GM23338 (cell line): Measurements from ENCODE around the gene VPS8. TPM values are rescaled to one million over a fixed set of nuclear protein-coding genes. Genes with fewer than 3 reads are reported as not detected.

Experiments used
- ATAC-seq: fragments of 200-7000 bp; cut with Tn5 transposase; 3 replicates; pipeline ENCODE4 v1.9.1; 2020
- DNase-seq: peaks from one replicate; pipeline ENCODE4 v3.0.0-alpha.2; 2015; ENCODE audit warnings: low spot score
- H2AFZ ChIP-seq: fragments of 200-600 bp; sonication (generic); 2 replicates; pipeline ENCODE4 v1.8.0; 2016; ENCODE audit warnings: antibody characterized with exemption, mild to moderate bottlenecking, moderate library complexity
- H3F3A ChIP-seq: fragments of 200-600 bp; sonication (generic); replicated peaks from 2 replicates; pipeline ENCODE4 v1.8.0; 2017; ENCODE audit warnings: antibody characterized with exemption, mixed run types, low read depth
- H3K27ac ChIP-seq: fragments of 200-600 bp; sonication (generic); 2 replicates; pipeline ENCODE4 v1.6.1; 2016; ENCODE audit warnings: low read depth
- H3K27me3 ChIP-seq: fragments of 200-600 bp; sonication (generic); 2 replicates; pipeline ENCODE4 v1.8.0; 2016; ENCODE audit warnings: mild to moderate bottlenecking, mixed run types, moderate library complexity; ENCODE audit not compliant: insufficient read depth
- H3K36me3 ChIP-seq: fragments of 200-600 bp; sonication (generic); 2 replicates; pipeline ENCODE4 v1.8.0; 2016; ENCODE audit warnings: mild to moderate bottlenecking; ENCODE audit not compliant: insufficient read depth
- H3K4me1 ChIP-seq: fragments of 200-600 bp; sonication (generic); 2 replicates; pipeline ENCODE4 v1.8.0; 2016; ENCODE audit warnings: mild to moderate bottlenecking, moderate library complexity; ENCODE audit not compliant: insufficient read depth
- H3K4me2 ChIP-seq: fragments of 200-600 bp; sonication (generic); 2 replicates; pipeline ENCODE4 v1.7.1; 2017; ENCODE audit warnings: mixed run types
- H3K4me3 ChIP-seq: fragments of 200-600 bp; sonication (generic); 2 replicates; pipeline ENCODE4 v1.6.1; 2016; ENCODE audit warnings: mixed run types
- H3K79me2 ChIP-seq: fragments of 200-600 bp; sonication (generic); replicated peaks from 2 replicates; pipeline ENCODE4 v1.8.0; 2017; ENCODE audit warnings: mild to moderate bottlenecking; ENCODE audit not compliant: insufficient read depth
- H3K9me2 ChIP-seq: fragments of 200-600 bp; sonication (generic); 2 replicates; pipeline ENCODE4 v1.8.0; 2017; ENCODE audit not compliant: insufficient read depth
- H4K20me1 ChIP-seq: fragments of 200-600 bp; sonication (generic); replicated peaks from 2 replicates; pipeline ENCODE4 v1.8.0; 2017; ENCODE audit warnings: mild to moderate bottlenecking; ENCODE audit not compliant: insufficient read depth
- H3K27ac Mint-ChIP-seq: 2 replicates; pipeline ENCODE4 v1.8.0; 2020; ENCODE audit warnings: inconsistent platforms, mild to moderate bottlenecking, moderate library complexity, mixed read lengths
- H3K27me3 Mint-ChIP-seq: 3 replicates; pipeline ENCODE4 v1.8.0; 2022; ENCODE audit warnings: low read depth, mild to moderate bottlenecking, moderate library complexity, mixed read lengths, inconsistent platforms; ENCODE audit not compliant: insufficient read depth, poor library complexity
- H3K36me3 Mint-ChIP-seq: 3 replicates; pipeline ENCODE4 v1.8.0; 2021; ENCODE audit warnings: low read depth, mild to moderate bottlenecking, inconsistent platforms, moderate library complexity, mixed read lengths
- H3K4me1 Mint-ChIP-seq: 3 replicates; pipeline ENCODE4 v1.8.0; 2020; ENCODE audit warnings: mild to moderate bottlenecking, inconsistent platforms, mixed read lengths
- H3K4me3 Mint-ChIP-seq: 3 replicates; pipeline ENCODE4 v1.8.0; 2021; ENCODE audit warnings: moderate library complexity, mild to moderate bottlenecking, inconsistent platforms, mixed read lengths
- H3K9me3 Mint-ChIP-seq: 3 replicates; pipeline ENCODE4 v1.8.0; 2020; ENCODE audit warnings: moderate library complexity, mild to moderate bottlenecking, inconsistent platforms, mixed read lengths
- CREB1 ChIP-seq: fragments of 250-450 bp; sonication (Bioruptor Pico); IDR thresholded peaks from 2 replicates; pipeline ENCODE4 v1.5.0; 2020; ENCODE audit warnings: low read depth, mild to moderate bottlenecking, moderate library complexity
- EZH2 ChIP-seq: fragments of 200-600 bp; sonication (generic); IDR thresholded peaks from one replicate; pipeline ENCODE4 v1.8.0; 2017; ENCODE audit warnings: antibody characterized with exemption, mild to moderate bottlenecking, low read depth; ENCODE audit not compliant: unreplicated experiment
- EZH2phosphoT487 ChIP-seq: fragments of 200-600 bp; sonication (generic); IDR thresholded peaks from one replicate; pipeline ENCODE4 v1.8.1; 2018; ENCODE audit warnings: antibody characterized with exemption; ENCODE audit not compliant: unreplicated experiment
- JUNB ChIP-seq: IDR thresholded peaks from one replicate; pipeline ENCODE4 v1.6.1; 2016; ENCODE audit warnings: antibody characterized with exemption; ENCODE audit not compliant: unreplicated experiment
- NANOG ChIP-seq: IDR thresholded peaks from 2 replicates; pipeline ENCODE4 v1.6.1; 2016; ENCODE audit warnings: antibody characterized with exemption, borderline replicate concordance
- STAT1 ChIP-seq: IDR thresholded peaks from one replicate; pipeline ENCODE4 v1.6.1; 2016; ENCODE audit warnings: antibody characterized with exemption; ENCODE audit not compliant: unreplicated experiment
- ZNF114 ChIP-seq: fragments of 250-450 bp; sonication (Bioruptor Pico); IDR thresholded peaks from 2 replicates; pipeline ENCODE4 v1.5.0; 2020; ENCODE audit warnings: mild to moderate bottlenecking, moderate library complexity
- ZNF331 ChIP-seq: fragments of 250-450 bp; sonication (Bioruptor Pico); IDR thresholded peaks from 2 replicates; pipeline ENCODE4 v1.5.0; 2020; ENCODE audit warnings: low read depth, mild to moderate bottlenecking, moderate library complexity
- polyA plus RNA-seq: library from polyadenylated mRNA; unstranded; fragments of >200 nt; fragmentation: Nextera tagmentation; extraction: Ambion mirVana; gene quantifications from 2 replicates; pipeline ENCODE4 v1.2.1, GENCODE V29; 2016
- total RNA-seq: library from RNA; depleted of rRNA; stranded (reverse); fragments of >200 nt; shearing (Covaris generic); gene quantifications from 2 replicates; pipeline ENCODE4 v1.2.3, GENCODE V29; 2014
- TF ChIP-seq, protein P1 (sequence below): fragments of 250-450 bp; sonication (Bioruptor Pico); IDR thresholded peaks from 2 replicates; pipeline ENCODE4 v1.5.0; 2020; ENCODE audit warnings: mild to moderate bottlenecking, moderate library complexity
- TF ChIP-seq, protein P2 (sequence below): IDR thresholded peaks from 2 replicates; pipeline ENCODE4 v1.6.1; 2016; ENCODE audit warnings: antibody characterized with exemption

VPS8 gene
- total and polyA plus RNA-seq, 2 experiments from 2014 or later = 17.3 to 45.5 TPM

DNA sequence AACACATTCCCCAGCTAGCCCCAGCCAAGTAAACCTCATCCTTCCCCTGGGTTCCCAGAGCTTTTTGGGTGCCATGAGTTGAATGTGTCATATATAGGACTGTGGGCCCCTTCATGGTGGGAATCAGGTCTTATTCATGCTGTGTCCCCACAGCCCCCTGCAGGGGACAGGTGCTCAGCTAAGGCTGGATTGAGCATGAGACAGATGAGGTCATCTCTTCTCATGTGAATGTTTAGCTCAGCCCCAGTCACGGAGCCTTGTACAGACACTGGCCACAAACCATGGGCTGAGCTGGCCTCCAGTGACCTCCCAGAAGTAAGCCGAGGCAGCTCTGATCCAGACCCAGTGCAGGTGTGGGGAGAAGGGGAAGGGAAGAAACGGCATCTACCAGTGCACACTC, 270.2 kb downstream of the VPS8 start (continued):
- TF ChIP-seq, protein P1, sequence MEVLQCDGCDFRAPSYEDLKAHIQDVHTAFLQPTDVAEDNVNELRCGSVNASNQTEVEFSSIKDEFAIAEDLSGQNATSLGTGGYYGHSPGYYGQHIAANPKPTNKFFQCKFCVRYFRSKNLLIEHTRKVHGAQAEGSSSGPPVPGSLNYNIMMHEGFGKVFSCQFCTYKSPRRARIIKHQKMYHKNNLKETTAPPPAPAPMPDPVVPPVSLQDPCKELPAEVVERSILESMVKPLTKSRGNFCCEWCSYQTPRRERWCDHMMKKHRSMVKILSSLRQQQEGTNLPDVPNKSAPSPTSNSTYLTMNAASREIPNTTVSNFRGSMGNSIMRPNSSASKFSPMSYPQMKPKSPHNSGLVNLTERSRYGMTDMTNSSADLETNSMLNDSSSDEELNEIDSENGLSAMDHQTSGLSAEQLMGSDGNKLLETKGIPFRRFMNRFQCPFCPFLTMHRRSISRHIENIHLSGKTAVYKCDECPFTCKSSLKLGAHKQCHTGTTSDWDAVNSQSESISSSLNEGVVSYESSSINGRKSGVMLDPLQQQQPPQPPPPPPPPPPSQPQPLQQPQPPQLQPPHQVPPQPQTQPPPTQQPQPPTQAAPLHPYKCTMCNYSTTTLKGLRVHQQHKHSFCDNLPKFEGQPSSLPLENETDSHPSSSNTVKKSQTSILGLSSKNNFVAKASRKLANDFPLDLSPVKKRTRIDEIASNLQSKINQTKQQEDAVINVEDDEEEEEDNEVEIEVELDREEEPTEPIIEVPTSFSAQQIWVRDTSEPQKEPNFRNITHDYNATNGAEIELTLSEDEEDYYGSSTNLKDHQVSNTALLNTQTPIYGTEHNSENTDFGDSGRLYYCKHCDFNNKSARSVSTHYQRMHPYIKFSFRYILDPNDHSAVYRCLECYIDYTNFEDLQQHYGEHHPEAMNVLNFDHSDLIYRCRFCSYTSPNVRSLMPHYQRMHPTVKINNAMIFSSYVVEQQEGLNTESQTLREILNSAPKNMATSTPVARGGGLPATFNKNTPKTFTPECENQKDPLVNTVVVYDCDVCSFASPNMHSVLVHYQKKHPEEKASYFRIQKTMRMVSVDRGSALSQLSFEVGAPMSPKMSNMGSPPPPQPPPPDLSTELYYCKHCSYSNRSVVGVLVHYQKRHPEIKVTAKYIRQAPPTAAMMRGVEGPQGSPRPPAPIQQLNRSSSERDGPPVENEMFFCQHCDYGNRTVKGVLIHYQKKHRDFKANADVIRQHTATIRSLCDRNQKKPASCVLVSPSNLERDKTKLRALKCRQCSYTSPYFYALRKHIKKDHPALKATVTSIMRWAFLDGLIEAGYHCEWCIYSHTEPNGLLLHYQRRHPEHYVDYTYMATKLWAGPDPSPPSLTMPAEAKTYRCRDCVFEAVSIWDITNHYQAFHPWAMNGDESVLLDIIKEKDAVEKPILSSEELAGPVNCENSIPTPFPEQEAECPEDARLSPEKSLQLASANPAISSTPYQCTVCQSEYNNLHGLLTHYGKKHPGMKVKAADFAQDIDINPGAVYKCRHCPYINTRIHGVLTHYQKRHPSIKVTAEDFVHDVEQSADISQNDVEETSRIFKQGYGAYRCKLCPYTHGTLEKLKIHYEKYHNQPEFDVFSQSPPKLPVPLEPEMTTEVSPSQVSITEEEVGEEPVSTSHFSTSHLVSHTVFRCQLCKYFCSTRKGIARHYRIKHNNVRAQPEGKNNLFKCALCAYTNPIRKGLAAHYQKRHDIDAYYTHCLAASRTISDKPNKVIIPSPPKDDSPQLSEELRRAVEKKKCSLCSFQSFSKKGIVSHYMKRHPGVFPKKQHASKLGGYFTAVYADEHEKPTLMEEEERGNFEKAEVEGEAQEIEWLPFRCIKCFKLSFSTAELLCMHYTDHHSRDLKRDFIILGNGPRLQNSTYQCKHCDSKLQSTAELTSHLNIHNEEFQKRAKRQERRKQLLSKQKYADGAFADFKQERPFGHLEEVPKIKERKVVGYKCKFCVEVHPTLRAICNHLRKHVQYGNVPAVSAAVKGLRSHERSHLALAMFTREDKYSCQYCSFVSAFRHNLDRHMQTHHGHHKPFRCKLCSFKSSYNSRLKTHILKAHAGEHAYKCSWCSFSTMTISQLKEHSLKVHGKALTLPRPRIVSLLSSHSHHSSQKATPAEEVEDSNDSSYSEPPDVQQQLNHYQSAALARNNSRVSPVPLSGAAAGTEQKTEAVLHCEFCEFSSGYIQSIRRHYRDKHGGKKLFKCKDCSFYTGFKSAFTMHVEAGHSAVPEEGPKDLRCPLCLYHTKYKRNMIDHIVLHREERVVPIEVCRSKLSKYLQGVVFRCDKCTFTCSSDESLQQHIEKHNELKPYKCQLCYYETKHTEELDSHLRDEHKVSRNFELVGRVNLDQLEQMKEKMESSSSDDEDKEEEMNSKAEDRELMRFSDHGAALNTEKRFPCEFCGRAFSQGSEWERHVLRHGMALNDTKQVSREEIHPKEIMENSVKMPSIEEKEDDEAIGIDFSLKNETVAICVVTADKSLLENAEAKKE (CRISPR knock-in tag) = no peak

DNA sequence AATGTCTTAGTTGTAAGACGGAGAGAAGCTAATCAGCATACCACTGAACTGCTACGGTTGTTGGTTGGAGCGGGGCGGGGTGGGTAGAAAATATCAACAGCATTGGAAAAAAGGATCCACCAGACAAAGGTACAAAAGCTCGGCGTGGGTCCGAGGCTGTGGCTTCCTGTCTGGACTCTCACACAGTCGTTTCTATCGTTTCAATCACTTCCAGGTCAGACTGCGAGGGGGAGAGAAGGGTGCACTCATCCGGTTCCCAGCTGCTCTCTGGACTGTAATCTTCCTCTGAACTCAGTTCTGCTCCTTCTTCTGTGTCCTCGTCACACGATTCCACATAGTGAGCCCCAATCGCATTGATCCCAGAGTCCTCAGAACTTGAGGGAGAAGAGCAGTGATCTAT, 270.9 kb downstream of the VPS8 start:
- H4K20me1 ChIP-seq = no peaks in the 10 kb centered on the region
- H3K9me3 Mint-ChIP-seq = no peaks in the 10 kb centered on the region
- H2AFZ ChIP-seq = peak overlapping the region; percentile 64
- ATAC-seq (no peak), DNase-seq (no peak)
- H3K4me1 ChIP-seq = 0 out of 2 replicates have a peak, but pooled peaks cover 6% of the 10 kb centered on the region
- no peaks in the 10 kb centered on the region for H3K36me3 ChIP-seq
- no peak overlapping the region for H3K27ac ChIP-seq
- no peak overlapping the region; the same call in 1 of the 2 replicates for H3K27ac Mint-ChIP-seq
- no peaks in the 10 kb centered on the region for H3K27me3 ChIP-seq
- no peak overlapping the region for H3K4me2 ChIP-seq
- H3K4me3 ChIP-seq = no peak overlapping the region
- H3K4me1 Mint-ChIP-seq = peaks cover 11% of the 10 kb centered on the region; the same call in 2 of the 3 replicates
- H3K79me2 ChIP-seq = no peaks in the 10 kb centered on the region
- H3K36me3 Mint-ChIP-seq = no peaks in the 10 kb centered on the region
- H3K27me3 Mint-ChIP-seq = peaks cover 2% of the 10 kb centered on the region
- no peaks in the 10 kb centered on the region for H3K9me2 ChIP-seq
- H3F3A ChIP-seq = no peaks in the 10 kb centered on the region
- H3K4me3 Mint-ChIP-seq = no peak overlapping the region
- TF ChIP-seq CREB1 (CRISPR knock-in tag) (no peak), STAT1 (no peak), EZH2phosphoT487 (no peak), NANOG (no peak), EZH2 (no peak), ZNF114 (CRISPR knock-in tag) (no peak), JUNB (no peak), ZNF331 (CRISPR knock-in tag) (no peak)
- TF ChIP-seq, protein P2, sequence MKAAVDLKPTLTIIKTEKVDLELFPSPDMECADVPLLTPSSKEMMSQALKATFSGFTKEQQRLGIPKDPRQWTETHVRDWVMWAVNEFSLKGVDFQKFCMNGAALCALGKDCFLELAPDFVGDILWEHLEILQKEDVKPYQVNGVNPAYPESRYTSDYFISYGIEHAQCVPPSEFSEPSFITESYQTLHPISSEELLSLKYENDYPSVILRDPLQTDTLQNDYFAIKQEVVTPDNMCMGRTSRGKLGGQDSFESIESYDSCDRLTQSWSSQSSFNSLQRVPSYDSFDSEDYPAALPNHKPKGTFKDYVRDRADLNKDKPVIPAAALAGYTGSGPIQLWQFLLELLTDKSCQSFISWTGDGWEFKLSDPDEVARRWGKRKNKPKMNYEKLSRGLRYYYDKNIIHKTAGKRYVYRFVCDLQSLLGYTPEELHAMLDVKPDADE = no peak
- TF ChIP-seq, protein P1 (CRISPR knock-in tag) = no peak
